Liver (tissue), 3 donors: ENCODE results near the gene PHKB.

ENCODE experiments used
- FOXA1 ChIP-seq: IDR thresholded peaks from 2 replicates; pipeline ENCODE4 v1.6.1; 2016; ENCODE audit warnings: antibody characterized with exemption
- GABPA ChIP-seq, 2 donors: IDR thresholded peaks in 1 of 2; conservative IDR thresholded peaks in 1 of 2; 2 replicates each; pipeline ENCODE4 v1.6.1; 2016; ENCODE audit warnings: antibody characterized with exemption in 2 of 2, mild to moderate bottlenecking in 1 of 2, moderate library complexity in 1 of 2
- RXRA ChIP-seq, 2 donors: IDR thresholded peaks; 2 replicates each; pipeline ENCODE4 v1.6.1; 2017 to 2018; ENCODE audit warnings: antibody characterized with exemption in 2 of 2, mild to moderate bottlenecking in 1 of 2
- SP1 ChIP-seq: IDR thresholded peaks from 2 replicates; pipeline ENCODE4 v1.6.1; 2018; ENCODE audit warnings: antibody characterized with exemption, mild to moderate bottlenecking
- TAF1 ChIP-seq: conservative IDR thresholded peaks from 2 replicates; pipeline ENCODE4 v1.6.1; 2016; ENCODE audit warnings: antibody characterized with exemption, mild to moderate bottlenecking
- YY1 ChIP-seq: IDR thresholded peaks from 2 replicates; pipeline ENCODE4 v1.6.1; 2016; ENCODE audit warnings: antibody characterized with exemption, mild to moderate bottlenecking
- TF ChIP-seq, protein P1 (sequence below): fragments of 150-350 bp; IDR thresholded peaks from 2 replicates; pipeline ENCODE4 v1.5.1; 2017; ENCODE audit warnings: improper control_type of control experiment, low read depth, low read length; ENCODE audit not compliant: missing input control
- TF ChIP-seq, protein P2 (sequence below): IDR thresholded peaks from 2 replicates; pipeline ENCODE4 v1.6.1; 2016; ENCODE audit warnings: antibody characterized with exemption, mild to moderate bottlenecking
- donor health status: healthy.
- donor health status: healthy.

DNA sequence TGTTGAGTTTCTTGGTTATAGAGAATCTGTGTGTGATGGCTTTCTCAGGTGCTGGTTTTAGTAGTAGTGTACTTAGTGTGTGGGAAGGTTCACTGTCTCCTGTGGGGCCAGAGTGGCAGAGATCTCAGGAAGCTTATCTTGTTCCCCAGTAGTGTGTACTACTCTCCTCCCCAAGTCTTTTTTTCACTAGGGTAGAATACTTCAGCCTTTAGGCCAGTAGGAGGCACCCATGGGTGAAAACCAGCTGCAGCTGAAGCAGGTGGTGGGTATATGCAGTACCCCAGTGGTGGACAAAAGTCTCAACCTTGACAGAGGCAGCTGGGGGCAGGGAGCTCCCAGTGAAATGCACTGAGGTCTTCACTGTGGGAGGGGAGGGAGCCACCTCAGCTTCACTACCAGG lies 109.9 kb downstream of the PHKB start:
- TF ChIP-seq, protein P1, sequence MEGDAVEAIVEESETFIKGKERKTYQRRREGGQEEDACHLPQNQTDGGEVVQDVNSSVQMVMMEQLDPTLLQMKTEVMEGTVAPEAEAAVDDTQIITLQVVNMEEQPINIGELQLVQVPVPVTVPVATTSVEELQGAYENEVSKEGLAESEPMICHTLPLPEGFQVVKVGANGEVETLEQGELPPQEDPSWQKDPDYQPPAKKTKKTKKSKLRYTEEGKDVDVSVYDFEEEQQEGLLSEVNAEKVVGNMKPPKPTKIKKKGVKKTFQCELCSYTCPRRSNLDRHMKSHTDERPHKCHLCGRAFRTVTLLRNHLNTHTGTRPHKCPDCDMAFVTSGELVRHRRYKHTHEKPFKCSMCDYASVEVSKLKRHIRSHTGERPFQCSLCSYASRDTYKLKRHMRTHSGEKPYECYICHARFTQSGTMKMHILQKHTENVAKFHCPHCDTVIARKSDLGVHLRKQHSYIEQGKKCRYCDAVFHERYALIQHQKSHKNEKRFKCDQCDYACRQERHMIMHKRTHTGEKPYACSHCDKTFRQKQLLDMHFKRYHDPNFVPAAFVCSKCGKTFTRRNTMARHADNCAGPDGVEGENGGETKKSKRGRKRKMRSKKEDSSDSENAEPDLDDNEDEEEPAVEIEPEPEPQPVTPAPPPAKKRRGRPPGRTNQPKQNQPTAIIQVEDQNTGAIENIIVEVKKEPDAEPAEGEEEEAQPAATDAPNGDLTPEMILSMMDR = no peak
- no peak for TF ChIP-seq FOXA1
- no peak for TF ChIP-seq SP1
- no peak for TF ChIP-seq RXRA (IDR thresholded peaks at IDR 0.05)
- no peak for TF ChIP-seq YY1
- TF ChIP-seq, protein P2, sequence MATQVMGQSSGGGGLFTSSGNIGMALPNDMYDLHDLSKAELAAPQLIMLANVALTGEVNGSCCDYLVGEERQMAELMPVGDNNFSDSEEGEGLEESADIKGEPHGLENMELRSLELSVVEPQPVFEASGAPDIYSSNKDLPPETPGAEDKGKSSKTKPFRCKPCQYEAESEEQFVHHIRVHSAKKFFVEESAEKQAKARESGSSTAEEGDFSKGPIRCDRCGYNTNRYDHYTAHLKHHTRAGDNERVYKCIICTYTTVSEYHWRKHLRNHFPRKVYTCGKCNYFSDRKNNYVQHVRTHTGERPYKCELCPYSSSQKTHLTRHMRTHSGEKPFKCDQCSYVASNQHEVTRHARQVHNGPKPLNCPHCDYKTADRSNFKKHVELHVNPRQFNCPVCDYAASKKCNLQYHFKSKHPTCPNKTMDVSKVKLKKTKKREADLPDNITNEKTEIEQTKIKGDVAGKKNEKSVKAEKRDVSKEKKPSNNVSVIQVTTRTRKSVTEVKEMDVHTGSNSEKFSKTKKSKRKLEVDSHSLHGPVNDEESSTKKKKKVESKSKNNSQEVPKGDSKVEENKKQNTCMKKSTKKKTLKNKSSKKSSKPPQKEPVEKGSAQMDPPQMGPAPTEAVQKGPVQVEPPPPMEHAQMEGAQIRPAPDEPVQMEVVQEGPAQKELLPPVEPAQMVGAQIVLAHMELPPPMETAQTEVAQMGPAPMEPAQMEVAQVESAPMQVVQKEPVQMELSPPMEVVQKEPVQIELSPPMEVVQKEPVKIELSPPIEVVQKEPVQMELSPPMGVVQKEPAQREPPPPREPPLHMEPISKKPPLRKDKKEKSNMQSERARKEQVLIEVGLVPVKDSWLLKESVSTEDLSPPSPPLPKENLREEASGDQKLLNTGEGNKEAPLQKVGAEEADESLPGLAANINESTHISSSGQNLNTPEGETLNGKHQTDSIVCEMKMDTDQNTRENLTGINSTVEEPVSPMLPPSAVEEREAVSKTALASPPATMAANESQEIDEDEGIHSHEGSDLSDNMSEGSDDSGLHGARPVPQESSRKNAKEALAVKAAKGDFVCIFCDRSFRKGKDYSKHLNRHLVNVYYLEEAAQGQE = no peak
- TF ChIP-seq TAF1 = no peak
- no peak for TF ChIP-seq GABPA (IDR thresholded peaks at IDR 0.05 in 1 of 2, conservative IDR thresholded peaks at IDR 0.05 in 1 of 2)
